K562 (cell line): ENCODE measurements around the gene C4A. TPM values are rescaled to one million over a fixed set of nuclear protein-coding genes. Genes with fewer than 3 reads are reported as not detected.
A peak's percentile ranks its signal among the peaks of the same experiment; 100 is the strongest.

Experiments
- BACH1 ChIP-seq: fragments of 200-800 bp; sonication (Bioruptor generic); IDR thresholded peaks from 2 replicates; pipeline ENCODE4 v1.6.1; 2016; ENCODE audit warnings: missing genetic modification characterization, missing compliant biosample characterization
- BHLHE40 ChIP-seq: IDR thresholded peaks from 2 replicates; pipeline ENCODE4 v1.6.1; 2011; ENCODE audit warnings: low read length, improper control_type of control experiment
- ERF ChIP-seq: fragments of 450-650 bp; formaldehyde crosslinking; IDR thresholded peaks from 2 replicates; pipeline ENCODE4 v1.4.0; 2020; ENCODE audit warnings: mild to moderate bottlenecking, mixed read lengths
- FOXK2 ChIP-seq, 2 experiments: fragments of 450-650 bp; IDR thresholded peaks in 1 of 2; conservative IDR thresholded peaks in 1 of 2; 2 replicates each; pipeline ENCODE4 v1.6.1; 2016; ENCODE audit warnings: low read depth in 2 of 2, mild to moderate bottlenecking in 1 of 2
- IRF9 ChIP-seq: fragments of 450-650 bp; IDR thresholded peaks from 2 replicates; pipeline ENCODE4 v1.6.1; 2016; ENCODE audit warnings: missing biosample characterization, missing genetic modification characterization
- KLF6 ChIP-seq: fragments of 250-450 bp; sonication (Bioruptor Pico); IDR thresholded peaks from 2 replicates; pipeline ENCODE4 v1.4.0; 2020; ENCODE audit warnings: mild to moderate bottlenecking, moderate library complexity, borderline replicate concordance
- MNT ChIP-seq, 2 experiments: fragments of 450-650 bp; conservative IDR thresholded peaks; 2 replicates each; pipeline ENCODE4 v1.6.1; 2017; ENCODE audit warnings: mild to moderate bottlenecking in 2 of 2, moderate library complexity in 2 of 2
- NCOR1 ChIP-seq: fragments of 450-650 bp; IDR thresholded peaks from 2 replicates; pipeline ENCODE4 v1.6.1; 2016; ENCODE audit warnings: mild to moderate bottlenecking, moderate library complexity
- NKRF ChIP-seq: fragments of 450-650 bp; IDR thresholded peaks from 2 replicates; pipeline ENCODE4 v1.6.1; 2016; ENCODE audit warnings: borderline replicate concordance
- RBM34 ChIP-seq: fragments of 200-400 bp; formaldehyde crosslinking; IDR thresholded peaks from 2 replicates; pipeline ENCODE4 v1.6.1; 2018; ENCODE audit warnings: low read length, borderline replicate concordance; ENCODE audit not compliant: insufficient read depth
- SIRT6 ChIP-seq: IDR thresholded peaks from one replicate; pipeline ENCODE4 v1.6.1; 2012; ENCODE audit warnings: low read depth, mild to moderate bottlenecking, control low read depth, inconsistent platforms, low read length, moderate library complexity
- TCF7L2 ChIP-seq: fragments of 150-350 bp; IDR thresholded peaks from 2 replicates; pipeline ENCODE4 v1.6.1; 2016; ENCODE audit warnings: low read depth, mild to moderate bottlenecking, low read length, moderate library complexity
- TEAD1 ChIP-seq, 2 experiments: fragments of 450-650 bp in 1 of 2; sonication (generic) in 1 of 2; formaldehyde crosslinking; IDR thresholded peaks; 2 replicates each; pipeline versions ENCODE4 v1.4.0 to v1.8.0; 2020 to 2022; ENCODE audit warnings: mild to moderate bottlenecking in 2 of 2, missing genetic modification reagents in 1 of 2
- ZBTB1 ChIP-seq: sonication (generic); formaldehyde crosslinking; IDR thresholded peaks from 2 replicates; pipeline ENCODE4 v1.8.1; 2023; ENCODE audit warnings: missing genetic modification reagents, low read depth, mild to moderate bottlenecking, borderline replicate concordance
- ZHX1 ChIP-seq: fragments of 150-350 bp; conservative IDR thresholded peaks from 2 replicates; pipeline ENCODE4 v1.6.1; 2014; ENCODE audit warnings: low read length
- ZNF280B ChIP-seq: fragments of 250-450 bp; sonication (Bioruptor Pico); IDR thresholded peaks from 2 replicates; pipeline ENCODE4 v1.5.1; 2021; ENCODE audit warnings: mild to moderate bottlenecking
- polyA plus RNA-seq, 8 experiments: library from polyadenylated mRNA; depleted of rRNA in 4 of 8; stranded (reverse) in 5 of 8; unstranded in 3 of 8; fragments of >200 nt; fragmentation: Nextera tagmentation in 2 of 8; fragmentation: Illumina TruSeq in 1 of 8; extraction: Ambion mirVana in 2 of 8; extraction: Trizol in 1 of 8; gene quantifications; 2 replicates each; pipeline versions ENCODE4 v1.2.1 to v1.2.3, GENCODE V29; 2011 to 2014; ENCODE audit warnings: inconsistent platforms in 1 of 8, missing spikeins in 1 of 8
- total RNA-seq, 7 experiments: library from RNA; depleted of rRNA in 6 of 7; stranded (reverse); fragments of >200 nt in 6 of 7; fragmentation: Illumina TruSeq in 2 of 7; extraction: Trizol in 2 of 7; gene quantifications; 2 replicates each; pipeline versions ENCODE4 v1.2.1 to v1.2.3, GENCODE V29; 2011 to 2021; ENCODE audit warnings: low replicate concordance in 1 of 7
- TF ChIP-seq, protein P1 (sequence below): IDR thresholded peaks from 3 replicates; pipeline ENCODE4 v1.6.1; 2011; ENCODE audit warnings: borderline replicate concordance, mild to moderate bottlenecking; ENCODE audit not compliant: insufficient read length, insufficient read depth

Gene C4A
- total and polyA plus RNA-seq, 9 of the 15 experiments (the other 6 are each of a cell fraction or from before 2014, with no cell fraction given), result 0.27 to 7.6 (median 5.0) TPM

GRCh38 chr6:32045811-32046449, 64.1 kb downstream of the C4A start (continued):
- TF ChIP-seq ZNF280B, result no peak
- TF ChIP-seq NCOR1, result no peak
- TF ChIP-seq RBM34, result no peak
- TF ChIP-seq FOXK2 (conservative IDR thresholded peaks at IDR 0.05 in 1 of 2, IDR thresholded peaks at IDR 0.05 in 1 of 2; ENCODE audit: low read depth in 2 of 2), result no peak
- TF ChIP-seq, protein P1, sequence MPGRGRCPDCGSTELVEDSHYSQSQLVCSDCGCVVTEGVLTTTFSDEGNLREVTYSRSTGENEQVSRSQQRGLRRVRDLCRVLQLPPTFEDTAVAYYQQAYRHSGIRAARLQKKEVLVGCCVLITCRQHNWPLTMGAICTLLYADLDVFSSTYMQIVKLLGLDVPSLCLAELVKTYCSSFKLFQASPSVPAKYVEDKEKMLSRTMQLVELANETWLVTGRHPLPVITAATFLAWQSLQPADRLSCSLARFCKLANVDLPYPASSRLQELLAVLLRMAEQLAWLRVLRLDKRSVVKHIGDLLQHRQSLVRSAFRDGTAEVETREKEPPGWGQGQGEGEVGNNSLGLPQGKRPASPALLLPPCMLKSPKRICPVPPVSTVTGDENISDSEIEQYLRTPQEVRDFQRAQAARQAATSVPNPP, result no peak
- peak; percentile 80; the same call in 1 of the 2 replicates for TF ChIP-seq ERF (CRISPR knock-in tag)
- no peak for TF ChIP-seq TEAD1 (CRISPR knock-in tag; IDR thresholded peaks at IDR 0.05)
- peak in 1 of 2 experiments; percentile 12; a peak in 1 of 4 replicates for TF ChIP-seq MNT (conservative IDR thresholded peaks at IDR 0.05)
- TF ChIP-seq IRF9, result no peak
- TF ChIP-seq ZBTB1 (CRISPR knock-in tag), result no peak
- TF ChIP-seq ZHX1, result no peak
- TF ChIP-seq SIRT6, result no peak
- no peak for TF ChIP-seq TCF7L2
- no peak for TF ChIP-seq NKRF
- no peak for TF ChIP-seq KLF6
- no peak for TF ChIP-seq BACH1 (tag)
- TF ChIP-seq BHLHE40, result no peak
